T-helper 22 cell (primary cell): ENCODE measurements around the gene CNTNAP2.
"Not testable (repeated sequence)": the region's sequence is repeated elsewhere in the genome, so short reads cannot be mapped to it uniquely, and the experiment has no call there.

Experiments used
- DNase-seq: peaks from one replicate; pipeline ENCODE4 v3.0.0-alpha.2; 2020; ENCODE audit warnings: low read depth

CNTNAP2 gene

DNA sequence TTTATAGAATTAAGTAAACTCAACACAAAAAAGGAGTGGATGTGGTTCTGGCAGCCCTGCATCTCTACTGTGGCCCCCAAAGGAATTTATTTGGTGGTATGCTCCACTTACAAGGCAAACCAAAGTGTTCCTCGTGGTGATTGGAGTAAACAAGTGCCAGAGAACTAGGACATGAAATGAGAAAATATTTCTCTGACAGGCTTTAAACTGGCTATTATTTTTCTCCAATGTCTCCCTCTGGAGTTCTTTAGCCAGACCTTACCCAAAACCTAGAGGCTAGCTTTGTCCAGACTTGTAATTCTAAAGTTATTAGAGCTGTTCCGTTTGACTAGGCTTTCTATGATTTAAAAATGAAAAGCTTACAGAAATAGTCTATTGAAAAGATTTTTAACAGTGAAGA is 990.1 kb downstream of the CNTNAP2 start:
- DNase-seq: no peak

DNA sequence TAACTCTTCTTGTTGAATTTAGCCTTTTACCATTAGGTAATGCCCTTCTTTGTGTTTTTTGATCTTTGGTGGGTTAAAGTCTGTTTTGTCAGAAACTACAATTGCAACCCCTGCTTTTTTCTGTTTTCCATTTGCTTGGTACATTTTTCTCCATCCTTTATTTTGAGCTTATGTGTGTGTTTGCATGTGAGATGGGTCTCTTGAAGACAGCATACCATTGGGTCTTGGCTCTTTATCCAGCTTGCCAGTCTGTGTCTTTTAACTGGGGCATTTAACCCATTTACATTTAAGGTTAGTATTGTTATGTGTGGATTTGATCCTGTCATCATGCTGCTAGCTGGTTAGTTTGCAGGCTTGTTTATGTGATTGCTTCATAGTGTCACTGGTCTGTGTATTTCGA is 997.9 kb downstream of the CNTNAP2 start:
- not testable (repeated sequence) for DNase-seq

DNA sequence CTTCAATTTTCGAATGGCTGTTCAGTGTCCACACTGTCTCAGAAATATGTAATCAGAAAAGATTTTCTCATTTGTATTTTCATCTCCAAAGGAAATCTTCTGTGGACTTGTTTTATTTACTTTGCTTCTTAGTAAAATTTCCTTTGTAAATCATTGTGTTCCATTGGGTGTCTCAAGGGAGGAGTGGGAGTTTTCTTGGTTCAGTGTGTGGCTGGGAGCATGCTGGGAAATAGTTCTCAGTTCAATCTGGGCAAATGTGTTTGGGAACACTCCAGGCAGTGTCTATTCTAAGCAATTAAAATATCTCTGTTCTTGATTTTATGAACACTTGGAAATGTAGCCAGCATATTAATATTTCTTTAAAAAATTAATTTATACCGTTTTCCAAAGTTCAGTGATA is 1019.8 kb downstream of the CNTNAP2 start:
- DNase-seq: no peak

DNA sequence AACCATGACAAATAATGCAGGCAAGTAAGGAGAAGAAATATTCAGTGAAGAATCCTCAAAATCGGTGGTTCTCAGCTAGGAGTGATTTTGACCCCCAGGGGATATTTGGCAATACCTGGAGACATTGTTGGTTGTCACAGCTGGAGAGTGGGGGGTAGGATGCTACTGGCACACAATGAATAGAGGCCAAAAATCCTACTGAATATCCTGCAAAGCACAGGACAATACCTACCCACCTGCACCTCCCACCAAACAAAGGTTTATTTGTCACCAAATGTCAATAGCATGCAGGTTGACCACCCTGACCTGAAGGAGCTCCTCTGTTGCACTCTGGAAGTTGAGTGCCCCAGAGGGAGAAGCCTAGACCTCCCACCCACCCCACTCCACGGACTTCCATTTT is 1028.6 kb downstream of the CNTNAP2 start:
- no peak for DNase-seq

DNA sequence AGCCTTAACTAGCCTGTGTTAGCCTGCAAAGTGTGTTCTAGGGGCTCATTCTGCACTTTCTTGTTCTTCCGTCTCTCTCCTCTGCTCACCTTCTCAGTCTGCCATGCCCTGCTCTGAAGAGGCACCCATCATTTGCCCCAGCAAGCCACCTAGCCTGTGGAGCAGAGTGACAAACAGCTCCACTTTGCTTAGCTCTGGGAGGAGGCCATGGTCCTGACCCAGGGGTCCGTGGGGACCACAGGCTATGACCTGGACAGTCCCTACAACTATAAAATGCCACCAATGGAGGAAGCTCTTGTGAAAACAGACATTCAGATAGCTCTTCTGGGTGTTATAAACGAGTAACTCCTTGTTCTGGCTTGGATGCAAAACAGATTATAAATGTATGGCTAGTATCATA is 1029.6 kb downstream of the CNTNAP2 start:
- DNase-seq: no peak

DNA sequence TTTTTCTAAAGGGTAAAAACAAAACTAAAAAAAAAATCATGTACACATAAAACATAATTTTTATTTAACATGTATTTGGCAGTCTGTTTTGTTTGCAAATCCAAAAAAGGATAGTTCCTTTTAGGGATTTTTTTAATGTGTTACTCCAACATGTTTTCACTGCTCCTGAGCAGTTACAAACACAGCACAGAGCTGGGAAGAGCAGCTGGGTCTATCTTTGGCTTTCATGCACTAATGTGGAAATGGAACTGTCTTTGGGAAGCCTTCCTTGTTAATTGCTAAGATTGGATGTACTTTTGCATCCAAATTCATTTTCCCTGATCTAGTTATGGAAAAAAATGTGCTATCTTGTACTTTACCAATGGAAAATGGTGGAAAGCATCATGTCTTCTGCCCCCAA is 1035.1 kb downstream of the CNTNAP2 start:
- no peak for DNase-seq

DNA sequence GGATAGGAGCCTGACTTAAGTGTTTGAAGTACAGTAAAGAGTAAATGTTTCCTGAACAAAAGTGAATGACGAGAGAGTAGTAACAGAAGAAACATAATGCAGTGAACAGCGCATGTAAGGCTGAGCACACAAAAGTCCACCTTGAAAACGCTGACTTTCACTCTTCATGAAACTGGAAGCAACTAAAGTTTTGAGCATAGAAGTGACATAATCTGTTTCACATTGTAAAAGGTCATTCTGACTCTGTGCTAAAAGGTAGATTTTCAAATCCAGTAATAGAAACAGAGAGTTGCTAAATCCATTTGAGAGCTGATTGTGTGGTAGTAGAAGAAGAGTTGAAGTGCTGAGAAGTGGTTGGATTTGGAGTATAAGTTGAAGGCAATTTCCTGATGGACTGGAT is 1037.0 kb downstream of the CNTNAP2 start:
- DNase-seq: no peak

DNA sequence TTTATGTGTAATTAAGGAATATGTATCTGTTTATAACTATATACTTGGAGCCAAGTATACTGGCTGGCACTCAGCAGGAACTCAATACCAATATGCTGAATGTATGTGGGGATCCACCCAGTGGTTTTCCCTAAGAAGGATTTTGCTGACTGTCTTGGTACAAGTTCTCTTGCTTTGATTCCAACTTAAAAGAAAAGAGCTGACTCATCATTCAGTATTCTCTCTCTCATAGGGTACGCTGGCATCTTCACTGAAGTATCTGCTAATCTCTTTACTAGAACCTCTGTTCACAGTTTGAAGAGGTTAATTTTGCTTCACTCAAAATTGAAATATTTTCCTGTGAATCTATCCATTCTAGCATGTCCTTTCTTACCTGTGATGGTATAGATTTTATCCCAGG is 1044.8 kb downstream of the CNTNAP2 start:
- no peak for DNase-seq

DNA sequence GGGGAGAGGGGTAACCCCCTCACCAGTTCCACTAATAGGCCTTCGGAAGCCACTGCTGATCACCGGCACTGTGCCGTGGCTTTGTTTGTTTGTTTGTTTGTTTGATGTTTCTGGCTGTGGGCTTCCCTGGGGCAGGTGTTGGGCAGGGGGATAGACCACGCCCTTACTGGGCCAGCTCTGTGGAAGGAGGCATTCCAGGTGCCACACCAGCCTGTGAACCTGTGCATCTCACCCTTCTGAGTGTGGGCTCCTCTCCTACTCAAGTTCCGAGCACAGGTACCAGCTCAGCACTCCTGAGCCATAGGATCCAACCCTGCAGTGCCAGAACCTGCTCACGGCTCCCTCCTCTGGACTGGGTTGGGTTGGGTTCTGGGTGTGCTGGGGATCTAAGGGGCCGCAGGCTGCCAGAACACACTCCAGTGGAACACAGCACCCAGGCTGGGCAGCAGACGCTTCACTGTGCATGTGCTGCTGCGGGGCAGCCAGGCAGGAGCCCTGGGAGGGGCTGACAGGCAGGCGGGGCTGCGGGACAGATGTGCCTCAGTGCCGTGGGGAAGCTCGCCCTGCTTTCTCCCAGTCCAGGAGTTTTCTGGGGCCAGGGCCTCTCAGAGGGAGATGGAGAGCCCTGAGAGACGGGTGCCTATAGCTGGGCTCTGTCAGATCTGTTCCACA is 1053.9 kb downstream of the CNTNAP2 start:
- DNase-seq: no peak

DNA sequence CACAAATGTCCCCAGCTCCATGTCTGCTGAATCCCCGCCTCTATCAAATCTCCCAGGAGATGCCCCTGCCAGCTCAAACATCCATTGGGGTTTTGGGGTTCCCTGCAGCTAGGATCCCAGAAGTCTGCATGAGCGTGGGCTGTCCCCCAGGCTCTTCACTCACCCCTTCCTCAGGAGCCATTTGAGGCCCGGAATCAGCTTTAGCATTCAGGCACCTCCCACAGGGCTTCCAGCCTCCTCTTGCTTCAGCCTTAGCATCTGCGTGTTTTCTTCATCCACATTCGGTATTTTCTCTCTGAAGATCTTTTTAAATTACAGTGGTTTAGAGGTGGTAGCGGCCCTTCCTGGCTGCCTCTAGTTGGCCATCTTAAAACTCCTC is 1054.4 kb downstream of the CNTNAP2 start:
- no peak for DNase-seq

DNA sequence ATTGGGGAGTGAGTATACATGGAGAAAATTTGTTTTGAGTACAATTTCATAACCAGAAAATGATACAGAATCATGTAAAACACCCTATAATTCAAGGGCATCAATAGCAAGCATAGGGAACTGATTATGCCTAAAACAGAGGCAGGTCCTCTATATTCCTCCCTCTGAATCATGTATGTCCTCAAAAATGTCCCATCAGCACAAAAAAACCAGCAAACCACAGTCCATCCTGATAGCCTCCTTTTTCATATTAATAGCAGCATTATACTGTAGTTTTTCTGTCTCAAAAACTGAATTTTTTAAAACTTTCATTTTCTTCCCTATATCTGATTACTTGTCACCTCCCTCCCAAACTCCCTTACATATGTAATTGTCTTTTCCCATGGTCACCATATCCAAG is 1057.3 kb downstream of the CNTNAP2 start:
- no peak for DNase-seq

DNA sequence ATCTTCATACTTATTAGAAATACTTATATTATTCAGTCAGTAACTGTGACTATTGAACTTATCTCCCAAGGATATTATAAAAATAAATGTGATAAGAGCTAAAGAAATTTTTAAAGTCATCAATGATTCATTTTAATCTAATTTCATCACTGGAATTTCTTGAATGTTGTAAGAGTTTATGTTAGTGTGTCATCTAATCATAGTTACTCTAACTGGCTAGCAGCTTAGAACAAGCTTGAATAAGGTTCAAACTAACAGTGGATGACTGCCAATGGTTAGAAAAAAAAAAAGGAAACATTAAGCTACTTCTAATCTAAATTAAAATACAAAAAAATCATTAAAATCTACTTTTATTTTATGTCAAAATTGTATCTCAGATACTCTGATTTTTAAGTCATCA is 1066.3 kb downstream of the CNTNAP2 start:
- DNase-seq: no peak

DNA sequence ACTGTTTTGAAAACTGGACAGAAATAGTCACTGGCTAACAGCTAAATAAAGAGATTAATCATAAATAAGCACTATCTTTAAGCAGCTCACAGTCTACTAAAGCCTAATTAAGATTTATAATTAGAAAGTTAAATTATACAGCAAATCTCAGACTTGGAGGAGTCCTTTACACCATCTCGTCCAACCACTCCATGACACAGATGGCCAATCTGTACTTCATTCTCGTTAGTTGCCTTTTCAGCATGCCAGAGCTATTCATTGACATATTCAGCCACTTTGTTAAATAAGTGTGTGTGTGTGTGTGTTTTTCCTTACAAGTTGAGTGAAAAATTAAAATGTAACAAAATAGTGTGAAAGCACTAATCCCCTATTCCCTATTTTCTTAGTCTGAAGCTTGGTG is 1066.7 kb downstream of the CNTNAP2 start:
- no peak for DNase-seq

DNA sequence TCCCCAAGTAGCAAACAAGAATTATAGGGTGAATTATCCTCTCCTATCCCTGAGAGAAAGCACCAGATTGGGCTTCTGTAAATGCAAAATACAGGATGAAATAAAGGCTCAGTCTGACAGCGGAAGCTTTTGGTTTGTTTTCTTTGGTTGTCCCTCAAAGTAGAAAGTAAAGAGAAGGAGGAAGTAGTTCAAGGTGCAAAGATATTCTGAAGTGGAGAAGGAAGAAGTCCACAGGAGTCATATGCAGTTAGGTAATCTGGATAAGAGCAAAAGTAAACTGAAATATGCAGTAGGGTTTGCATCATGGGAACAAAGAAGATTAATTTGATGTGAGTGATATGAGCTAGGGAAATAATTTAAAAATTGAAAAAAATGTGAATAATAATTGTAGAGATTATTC is 1071.9 kb downstream of the CNTNAP2 start:
- no peak for DNase-seq

DNA sequence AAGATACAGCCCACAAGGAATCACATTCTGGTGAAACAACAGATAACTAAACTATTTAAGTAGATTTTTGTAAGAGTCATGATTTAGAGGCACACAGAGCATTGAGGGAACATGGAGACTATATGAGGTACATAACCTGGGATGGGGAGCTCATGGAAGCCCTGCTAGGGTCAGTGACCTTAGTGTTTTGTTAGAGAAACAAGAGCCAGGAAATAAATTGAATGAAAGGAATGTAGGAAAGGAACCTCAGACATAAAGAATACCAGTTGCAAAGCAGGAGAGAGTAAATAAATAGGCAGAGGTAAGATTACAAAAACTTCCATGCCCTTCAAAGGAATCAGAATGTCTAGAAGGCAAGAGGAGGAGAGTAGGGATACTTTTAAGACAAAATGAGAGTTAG is 1076.9 kb downstream of the CNTNAP2 start:
- DNase-seq: no peak

DNA sequence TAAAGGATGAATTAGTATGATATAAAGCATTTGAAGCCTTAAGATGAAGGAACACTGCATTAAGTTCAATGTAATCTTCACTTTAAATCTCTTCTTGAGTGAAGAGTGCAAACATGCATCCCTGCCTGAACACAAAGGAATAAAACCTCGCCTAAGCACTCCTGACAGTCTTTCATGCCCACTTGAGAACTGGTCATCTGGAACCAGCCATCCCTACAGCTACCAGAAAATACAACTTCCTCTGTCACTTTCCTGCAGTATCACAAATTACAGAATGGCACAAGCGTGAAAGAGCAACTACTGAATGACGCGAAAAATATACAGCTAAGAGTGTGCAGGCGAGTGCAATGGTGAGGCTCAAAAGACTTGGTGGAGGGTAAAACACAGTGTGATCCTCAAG is 1079.9 kb downstream of the CNTNAP2 start:
- no peak for DNase-seq

DNA sequence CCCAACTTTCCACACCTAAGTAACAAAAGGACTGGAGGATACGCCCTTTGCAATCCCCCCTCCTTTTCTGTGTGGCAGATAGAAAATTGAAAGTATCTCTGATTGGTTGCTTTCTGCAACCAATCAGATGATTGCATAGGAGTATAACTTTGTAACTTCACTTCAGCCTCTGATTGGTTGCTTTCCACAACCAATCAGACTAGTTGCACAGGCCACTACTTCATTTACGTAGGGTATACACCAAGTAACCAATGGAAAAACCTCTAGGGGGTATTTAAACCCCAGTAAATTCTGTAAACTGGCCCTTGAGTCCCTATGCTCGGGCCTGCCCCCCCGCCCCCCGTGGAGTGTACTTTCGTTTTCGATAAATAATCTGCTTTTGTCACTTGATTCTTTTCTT is 1080.4 kb downstream of the CNTNAP2 start:
- DNase-seq: no peak

DNA sequence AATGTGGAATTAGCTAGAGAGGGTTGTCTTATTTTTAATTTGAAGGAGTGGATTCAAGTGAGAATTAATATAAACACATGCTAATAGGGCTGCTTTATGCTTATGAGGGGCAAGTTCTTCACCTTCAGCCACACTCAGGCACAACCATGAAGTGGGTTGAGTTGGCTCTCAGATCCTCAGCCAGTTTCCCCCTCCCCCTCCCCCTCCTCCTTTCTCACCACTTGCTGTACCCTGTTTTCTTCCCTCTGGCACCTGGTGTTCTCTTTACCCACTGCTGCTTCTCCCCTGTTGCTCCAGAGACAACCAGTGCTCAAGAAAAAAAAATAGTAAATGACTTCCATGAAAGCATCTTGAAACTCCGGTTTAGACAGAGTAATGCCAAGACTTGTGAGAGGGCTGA is 1083.3 kb downstream of the CNTNAP2 start:
- no peak for DNase-seq

DNA sequence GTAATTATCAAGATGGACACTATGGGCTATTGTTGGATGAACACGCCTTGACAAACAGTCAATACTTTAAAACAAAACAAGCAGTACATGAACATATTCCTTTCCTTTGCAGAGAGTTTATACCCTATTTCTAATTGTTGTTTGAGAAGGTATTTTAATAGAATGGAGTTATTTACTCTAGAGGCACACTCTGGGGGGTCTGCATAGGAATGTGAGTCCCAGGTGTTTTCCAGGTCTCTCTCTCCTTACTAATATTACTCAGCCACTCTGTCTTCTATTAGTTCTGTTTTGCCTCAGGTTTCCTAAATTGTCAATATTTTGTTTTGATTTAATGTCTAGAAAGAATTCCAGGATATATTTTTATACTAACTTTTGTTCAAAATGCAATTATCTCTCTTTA is 1091.4 kb downstream of the CNTNAP2 start:
- no peak for DNase-seq

DNA sequence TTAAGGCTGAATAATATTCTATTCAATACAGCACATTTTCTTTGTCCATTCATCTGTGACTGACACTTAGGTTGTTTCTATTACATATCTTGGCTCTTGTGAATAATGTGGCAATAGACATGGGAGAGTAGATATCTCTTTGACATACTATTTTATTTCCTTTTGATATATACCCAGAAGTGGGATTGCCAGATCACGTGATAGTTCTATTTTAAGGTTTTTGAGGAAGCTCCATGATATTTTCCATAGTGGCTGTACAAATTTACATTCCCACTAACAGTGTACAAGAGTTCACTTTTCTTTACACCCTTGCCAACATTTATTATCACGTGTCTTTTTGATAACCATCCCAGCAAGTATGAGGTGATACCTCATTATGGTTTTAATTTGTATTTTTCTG is 1114.7 kb downstream of the CNTNAP2 start:
- no peak for DNase-seq

DNA sequence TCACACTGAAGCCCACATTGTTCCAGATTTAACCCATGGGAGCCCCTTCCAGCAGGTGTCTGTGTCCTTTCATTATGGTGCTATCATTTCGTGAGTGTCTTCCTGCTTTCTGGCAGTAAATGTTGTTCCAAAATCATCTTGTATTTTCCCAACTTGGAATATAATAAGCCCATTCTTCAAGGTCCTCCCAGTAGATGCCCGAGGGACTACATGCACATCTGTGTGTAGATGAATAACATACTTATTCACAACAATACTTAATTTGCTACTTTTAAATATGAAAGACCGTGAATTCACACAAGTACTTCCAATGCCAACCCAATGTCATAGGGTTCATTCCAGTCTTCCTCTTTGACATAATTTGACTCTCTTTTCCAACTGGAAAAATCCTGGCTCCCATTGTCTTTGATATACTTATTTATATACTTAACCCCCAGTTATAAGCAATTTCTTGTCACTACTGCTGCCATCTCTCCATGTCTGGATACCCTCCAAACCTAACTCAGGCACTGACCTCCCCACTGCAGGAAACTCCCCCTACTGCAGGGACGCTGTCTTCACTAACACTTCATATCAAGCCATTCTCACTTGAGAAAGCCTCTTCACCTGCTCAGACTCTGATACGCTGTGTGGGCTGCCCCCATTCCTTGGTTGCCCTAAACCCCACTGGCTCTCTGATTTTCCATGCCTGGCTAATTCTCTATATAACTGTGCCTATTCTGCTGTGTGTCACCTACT is 1119.2 kb downstream of the CNTNAP2 start:
- DNase-seq: no peak

DNA sequence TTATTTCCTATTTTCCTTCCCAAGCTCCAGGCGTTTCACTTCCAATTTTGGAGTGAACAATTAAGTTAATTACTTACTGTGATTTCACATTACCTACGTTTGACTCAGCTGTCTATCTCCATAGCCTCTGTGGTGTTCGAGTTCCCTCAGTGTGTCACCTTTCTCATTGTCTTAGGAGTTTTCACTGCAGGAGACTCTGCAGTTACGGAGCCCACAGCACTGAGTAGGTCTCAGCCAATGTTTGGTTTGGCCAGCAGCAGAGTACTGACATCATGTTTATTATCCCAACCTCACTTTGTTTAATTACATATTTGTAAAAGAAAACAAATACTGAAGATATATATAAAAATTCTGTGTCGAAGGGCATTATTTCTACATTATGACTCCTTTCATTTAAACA is 1123.9 kb downstream of the CNTNAP2 start:
- no peak for DNase-seq

DNA sequence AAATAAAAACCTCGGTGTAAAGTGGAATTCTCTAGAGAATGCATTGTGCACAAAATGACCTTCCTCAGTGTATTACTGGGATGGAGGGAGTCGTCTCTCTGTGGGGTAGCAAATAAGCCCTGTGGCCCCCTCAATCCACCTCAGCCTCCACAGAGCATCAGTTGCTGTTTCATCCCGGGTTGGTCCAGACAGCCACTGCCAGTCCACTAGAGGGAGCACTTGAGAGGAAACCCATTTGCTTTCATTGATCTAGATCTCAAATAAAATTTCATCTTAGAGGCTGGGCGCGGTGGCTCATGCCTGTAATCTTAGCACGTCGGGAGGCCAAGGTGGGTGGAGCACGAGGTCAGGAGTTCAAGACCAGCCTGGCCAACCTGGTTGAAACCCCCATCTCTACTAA is 1128.7 kb downstream of the CNTNAP2 start:
- DNase-seq: no peak

DNA sequence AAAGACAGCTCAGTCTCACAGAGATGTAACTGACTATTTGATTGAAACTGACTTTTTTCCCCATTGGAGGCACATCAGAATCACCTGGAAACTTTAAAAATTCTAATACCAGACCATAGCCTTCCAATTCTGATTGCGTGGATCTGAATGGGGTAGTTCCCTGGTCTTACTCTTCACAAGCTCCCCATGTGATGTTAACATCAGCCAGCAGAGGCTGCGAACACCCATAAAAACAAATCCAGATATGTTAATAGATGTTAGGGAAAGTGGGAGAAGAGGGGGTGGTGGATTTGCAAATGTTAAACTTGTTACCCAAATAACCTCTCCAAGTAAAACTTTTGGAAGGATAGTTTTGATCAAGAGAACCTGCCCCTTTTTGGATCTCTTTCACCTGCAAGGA is 1133.4 kb downstream of the CNTNAP2 start:
- no peak for DNase-seq
